Measurements from ENCODE around the gene TYMS. TPM values are rescaled to one million over a fixed set of nuclear protein-coding genes. Genes with fewer than 3 reads are reported as not detected.
"Not testable (repeated sequence)": the region's sequence is repeated elsewhere in the genome, so short reads cannot be mapped to it uniquely, and the experiment has no call there.

Gene TYMS
- total RNA-seq, 1 donor from 2014 or later = 15.7 TPM

DNA sequence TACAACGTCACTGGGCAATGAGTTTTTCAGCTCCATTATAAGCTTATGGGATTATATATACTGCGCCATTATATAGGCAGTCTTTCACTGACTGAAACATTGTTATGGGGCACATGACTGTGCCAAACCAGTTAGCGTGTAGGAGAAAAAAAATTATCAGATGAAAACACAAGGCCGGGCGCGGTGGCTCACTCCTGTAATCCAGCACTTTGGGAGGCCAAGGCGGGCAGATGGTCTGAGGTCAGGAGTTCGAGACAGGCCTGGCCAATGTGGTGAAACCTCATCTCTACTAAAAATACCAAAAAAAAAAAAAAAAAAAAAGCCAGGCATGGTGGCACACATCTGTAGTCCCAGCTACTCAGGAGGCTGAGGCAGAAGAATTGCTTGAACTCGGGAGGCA is 25.0 kb downstream of the TYMS start:
- H3K36me3 ChIP-seq (ENCODE audit: control insufficient read depth in 3 of 3, insufficient read depth in 3 of 3, low read length in 3 of 3) = peaks cover 9 to 30% (median 27%) of the 10 kb centered on the region in 3 donors
- H3K27me3 ChIP-seq (ENCODE audit: control insufficient read depth in 3 of 3, insufficient read depth in 3 of 3, low read length in 3 of 3); H3K9ac ChIP-seq (ENCODE audit: low read depth in 1 of 3, low read length in 3 of 3); H3K4me3 ChIP-seq (ENCODE audit: low read length in 3 of 3); H3K9me3 ChIP-seq (ENCODE audit: control insufficient read depth in 3 of 3, low read length in 3 of 3); H3K4me1 ChIP-seq (ENCODE audit: control insufficient read depth in 3 of 3, insufficient read depth in 3 of 3, low read length in 3 of 3); H3K27ac ChIP-seq (ENCODE audit: low read depth, low read length): not testable (repeated sequence)

DNA sequence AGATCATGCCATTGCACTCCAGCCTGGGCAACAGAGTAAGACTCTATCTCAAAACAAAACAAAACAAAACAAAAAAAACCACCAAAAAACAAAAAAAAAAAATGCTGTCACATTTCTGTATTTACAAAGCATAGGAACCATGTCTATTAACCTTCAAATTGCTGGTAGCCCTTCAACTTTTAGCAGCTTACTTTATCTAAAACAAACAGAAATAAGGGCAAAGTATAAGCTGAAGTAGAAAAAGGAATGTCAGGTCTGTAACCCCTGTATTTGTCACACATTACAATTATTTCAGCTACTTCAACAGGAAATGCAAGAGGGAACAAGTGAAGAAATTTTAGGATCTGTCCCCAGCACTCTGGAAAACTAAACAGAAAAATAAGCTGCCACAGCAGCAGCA is 25.4 kb downstream of the TYMS start:
- H3K27ac ChIP-seq (ENCODE audit: low read depth, low read length) = no peak overlapping the region
- H3K4me1 ChIP-seq (ENCODE audit: control insufficient read depth in 3 of 3, insufficient read depth in 3 of 3, low read length in 3 of 3) = no peaks in the 10 kb centered on the region
- H3K27me3 ChIP-seq (ENCODE audit: control insufficient read depth in 3 of 3, insufficient read depth in 3 of 3, low read length in 3 of 3) = no peaks in the 10 kb centered on the region
- H3K4me3 ChIP-seq (ENCODE audit: low read length in 3 of 3) = no peak overlapping the region
- H3K9me3 ChIP-seq (ENCODE audit: control insufficient read depth in 3 of 3, low read length in 3 of 3) = no peaks in the 10 kb centered on the region
- peaks cover 9 to 30% (median 24%) of the 10 kb centered on the region in 3 donors for H3K36me3 ChIP-seq (ENCODE audit: control insufficient read depth in 3 of 3, insufficient read depth in 3 of 3, low read length in 3 of 3)
- no peak overlapping the region for H3K9ac ChIP-seq (ENCODE audit: low read depth in 1 of 3, low read length in 3 of 3)

DNA sequence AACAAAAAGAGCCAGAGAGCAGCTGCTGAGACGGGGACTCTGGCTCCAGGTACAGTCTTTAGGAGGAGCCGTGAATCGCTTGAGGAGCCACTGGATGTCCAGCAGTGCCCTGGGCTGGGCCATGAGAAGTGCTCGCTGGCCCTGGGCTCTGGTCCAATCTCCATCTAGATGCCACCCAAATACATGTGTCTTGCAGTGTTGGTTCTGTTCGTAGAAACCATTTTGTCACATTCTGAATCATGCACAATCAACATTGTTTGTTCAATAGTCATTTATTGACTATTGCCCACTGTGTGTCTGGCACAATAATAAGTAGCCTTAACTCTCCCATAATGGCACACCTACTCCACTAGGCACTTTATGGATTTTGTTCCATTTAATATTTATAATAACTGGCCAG is 26.1 kb downstream of the TYMS start:
- H3K9me3 ChIP-seq (ENCODE audit: control insufficient read depth in 3 of 3, low read length in 3 of 3) = no peaks in the 10 kb centered on the region
- H3K27me3 ChIP-seq (ENCODE audit: control insufficient read depth in 3 of 3, insufficient read depth in 3 of 3, low read length in 3 of 3) = no peaks in the 10 kb centered on the region
- H3K36me3 ChIP-seq (ENCODE audit: control insufficient read depth in 3 of 3, insufficient read depth in 3 of 3, low read length in 3 of 3) = peaks cover 12 to 25% (median 23%) of the 10 kb centered on the region in 3 donors
- no peak overlapping the region for H3K9ac ChIP-seq (ENCODE audit: low read depth in 1 of 3, low read length in 3 of 3)
- H3K27ac ChIP-seq (ENCODE audit: low read depth, low read length) = no peak overlapping the region
- H3K4me1 ChIP-seq (ENCODE audit: control insufficient read depth in 3 of 3, insufficient read depth in 3 of 3, low read length in 3 of 3) = no peaks in the 10 kb centered on the region
- H3K4me3 ChIP-seq (ENCODE audit: low read length in 3 of 3) = no peak overlapping the region

DNA sequence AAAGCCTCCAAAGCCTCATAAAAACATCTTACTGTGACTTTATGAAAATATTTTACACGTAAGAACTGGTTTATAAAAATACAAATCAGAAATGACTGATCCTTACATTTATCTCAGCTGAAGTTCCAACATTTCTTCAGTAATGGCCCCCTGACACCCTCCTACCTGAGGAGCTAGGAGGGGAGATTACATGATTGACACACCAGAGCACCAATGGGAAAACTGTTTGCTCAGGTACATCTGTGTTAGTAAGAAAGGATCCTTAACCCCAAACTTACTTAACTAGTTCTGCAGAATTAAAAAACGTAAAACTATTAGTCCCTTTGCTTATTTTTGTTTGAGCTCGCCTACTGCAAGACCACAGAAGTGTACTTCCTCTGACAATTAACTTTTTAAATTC is 28.0 kb downstream of the TYMS start:
- Histone ChIP-seq H3K36me3 (ENCODE audit: control insufficient read depth in 3 of 3, insufficient read depth in 3 of 3, low read length in 3 of 3) (peaks cover 12 to 20% (median 19%) of the 10 kb centered on the region in 3 donors), H3K9ac (ENCODE audit: low read depth in 1 of 3, low read length in 3 of 3) (no peak overlapping the region), H3K4me1 (ENCODE audit: control insufficient read depth in 3 of 3, insufficient read depth in 3 of 3, low read length in 3 of 3) (no peaks in the 10 kb centered on the region), H3K27me3 (ENCODE audit: control insufficient read depth in 3 of 3, insufficient read depth in 3 of 3, low read length in 3 of 3) (no peaks in the 10 kb centered on the region), H3K9me3 (ENCODE audit: control insufficient read depth in 3 of 3, low read length in 3 of 3) (no peaks in the 10 kb centered on the region), H3K27ac (ENCODE audit: low read depth, low read length) (no peak overlapping the region), H3K4me3 (ENCODE audit: low read length in 3 of 3) (no peak overlapping the region)

DNA sequence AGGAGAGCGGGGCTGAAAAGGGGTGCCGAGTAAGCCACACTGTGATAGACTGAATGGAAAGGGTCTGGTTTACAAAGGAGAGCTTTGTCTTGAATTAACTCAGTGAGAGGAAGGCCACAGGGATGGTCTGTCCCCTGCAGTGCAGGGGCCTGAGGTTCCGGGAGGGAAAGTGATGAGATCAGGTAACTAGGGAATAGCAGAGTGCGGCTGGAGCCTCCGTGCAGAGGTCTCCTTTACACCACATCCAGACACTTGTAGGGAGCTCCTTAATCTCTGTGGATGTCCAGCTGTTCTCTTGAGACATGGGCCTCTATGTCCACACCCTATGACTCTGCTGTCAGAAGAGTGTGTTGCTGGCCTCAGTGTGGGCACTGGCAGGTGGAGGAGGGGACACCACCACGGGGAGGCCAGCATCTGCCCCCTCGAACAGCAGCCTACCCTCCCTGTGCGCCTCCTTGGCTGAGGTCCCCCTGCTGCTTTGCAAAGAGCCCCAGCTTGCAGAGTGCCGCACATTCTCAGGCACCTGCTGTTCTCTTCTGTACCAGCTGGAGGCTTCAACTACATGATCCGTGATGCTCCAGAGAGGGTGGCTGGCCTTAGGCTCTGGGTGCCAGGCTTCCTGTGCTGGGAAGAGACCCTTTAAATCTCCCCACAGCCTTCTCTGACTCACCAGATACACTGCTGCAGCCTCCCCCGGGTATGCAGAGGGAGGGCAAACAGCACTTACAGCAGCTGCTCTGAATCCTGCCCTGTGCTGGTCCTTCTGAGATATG is 29.1 kb downstream of the TYMS start:
- no peak overlapping the region for H3K27ac ChIP-seq (ENCODE audit: low read depth, low read length)
- no peaks in the 10 kb centered on the region for H3K27me3 ChIP-seq (ENCODE audit: control insufficient read depth in 3 of 3, insufficient read depth in 3 of 3, low read length in 3 of 3)
- no peaks in the 10 kb centered on the region for H3K9me3 ChIP-seq (ENCODE audit: control insufficient read depth in 3 of 3, low read length in 3 of 3)
- no peak overlapping the region for H3K4me3 ChIP-seq (ENCODE audit: low read length in 3 of 3)
- no peaks in the 10 kb centered on the region for H3K4me1 ChIP-seq (ENCODE audit: control insufficient read depth in 3 of 3, insufficient read depth in 3 of 3, low read length in 3 of 3)
- peaks cover 12 to 15% (median 14%) of the 10 kb centered on the region in 3 donors for H3K36me3 ChIP-seq (ENCODE audit: control insufficient read depth in 3 of 3, insufficient read depth in 3 of 3, low read length in 3 of 3)
- H3K9ac ChIP-seq (ENCODE audit: low read depth in 1 of 3, low read length in 3 of 3) = no peak overlapping the region

DNA sequence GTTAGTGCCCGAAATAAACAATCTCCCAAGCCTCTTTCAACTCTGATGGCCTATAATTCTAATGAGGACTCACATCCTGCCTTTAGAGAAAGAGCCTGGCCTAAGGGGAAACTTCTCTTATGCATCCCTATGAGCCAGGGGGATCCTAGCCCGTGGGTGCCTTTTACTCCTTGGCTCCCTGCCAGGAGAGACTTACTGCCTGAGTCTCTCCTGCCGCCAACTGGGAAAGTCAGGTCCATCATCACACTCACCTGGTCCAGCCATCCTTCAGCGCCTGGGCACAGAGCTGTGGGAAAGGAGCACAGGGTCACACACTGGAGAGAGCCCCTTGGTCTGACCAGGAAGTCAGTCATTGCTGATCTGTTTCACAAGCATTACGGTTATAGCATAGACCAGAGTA is 30.9 kb downstream of the TYMS start:
- H3K36me3 ChIP-seq (ENCODE audit: control insufficient read depth in 3 of 3, insufficient read depth in 3 of 3, low read length in 3 of 3) = peaks cover 2 to 8% (median 3%) of the 10 kb centered on the region in 3 donors
- H3K4me3 ChIP-seq (ENCODE audit: low read length in 3 of 3) = no peak overlapping the region
- no peak overlapping the region for H3K27ac ChIP-seq (ENCODE audit: low read depth, low read length)
- no peaks in the 10 kb centered on the region for H3K9me3 ChIP-seq (ENCODE audit: control insufficient read depth in 3 of 3, low read length in 3 of 3)
- no peaks in the 10 kb centered on the region for H3K27me3 ChIP-seq (ENCODE audit: control insufficient read depth in 3 of 3, insufficient read depth in 3 of 3, low read length in 3 of 3)
- H3K4me1 ChIP-seq (ENCODE audit: control insufficient read depth in 3 of 3, insufficient read depth in 3 of 3, low read length in 3 of 3) = no peaks in the 10 kb centered on the region
- no peak overlapping the region for H3K9ac ChIP-seq (ENCODE audit: low read depth in 1 of 3, low read length in 3 of 3)

DNA sequence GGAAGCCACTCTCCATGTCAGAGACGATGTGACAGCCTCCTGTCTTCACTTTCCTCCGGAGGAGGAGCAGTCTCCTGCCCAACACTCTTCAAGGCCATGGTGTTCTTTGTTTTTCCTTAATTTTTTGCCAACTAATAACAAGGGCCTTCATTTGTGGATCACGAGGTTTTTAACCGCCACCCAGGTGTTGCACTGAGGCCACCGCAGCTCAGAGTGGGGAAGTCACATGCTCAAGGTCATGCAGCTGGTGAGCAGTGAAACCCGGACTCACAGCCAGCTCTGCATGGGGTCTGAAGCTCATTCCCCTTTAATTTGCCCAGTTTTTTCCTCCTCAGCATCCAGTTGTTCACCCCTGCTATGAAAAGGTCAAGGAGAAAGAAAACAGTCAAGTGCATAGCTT is 35.4 kb downstream of the TYMS start:
- H3K27me3 ChIP-seq (ENCODE audit: control insufficient read depth in 3 of 3, insufficient read depth in 3 of 3, low read length in 3 of 3) = no peaks in the 10 kb centered on the region
- H3K36me3 ChIP-seq (ENCODE audit: control insufficient read depth in 3 of 3, insufficient read depth in 3 of 3, low read length in 3 of 3) = peaks cover 3 to 9% (median 9%) of the 10 kb centered on the region in 3 donors
- H3K9me3 ChIP-seq (ENCODE audit: control insufficient read depth in 3 of 3, low read length in 3 of 3) = no peaks in the 10 kb centered on the region
- H3K4me3 ChIP-seq (ENCODE audit: low read length in 3 of 3) = no peak overlapping the region
- no peak overlapping the region for H3K9ac ChIP-seq (ENCODE audit: low read depth in 1 of 3, low read length in 3 of 3)
- no peak overlapping the region for H3K27ac ChIP-seq (ENCODE audit: low read depth, low read length)
- no peaks in the 10 kb centered on the region for H3K4me1 ChIP-seq (ENCODE audit: control insufficient read depth in 3 of 3, insufficient read depth in 3 of 3, low read length in 3 of 3)

DNA sequence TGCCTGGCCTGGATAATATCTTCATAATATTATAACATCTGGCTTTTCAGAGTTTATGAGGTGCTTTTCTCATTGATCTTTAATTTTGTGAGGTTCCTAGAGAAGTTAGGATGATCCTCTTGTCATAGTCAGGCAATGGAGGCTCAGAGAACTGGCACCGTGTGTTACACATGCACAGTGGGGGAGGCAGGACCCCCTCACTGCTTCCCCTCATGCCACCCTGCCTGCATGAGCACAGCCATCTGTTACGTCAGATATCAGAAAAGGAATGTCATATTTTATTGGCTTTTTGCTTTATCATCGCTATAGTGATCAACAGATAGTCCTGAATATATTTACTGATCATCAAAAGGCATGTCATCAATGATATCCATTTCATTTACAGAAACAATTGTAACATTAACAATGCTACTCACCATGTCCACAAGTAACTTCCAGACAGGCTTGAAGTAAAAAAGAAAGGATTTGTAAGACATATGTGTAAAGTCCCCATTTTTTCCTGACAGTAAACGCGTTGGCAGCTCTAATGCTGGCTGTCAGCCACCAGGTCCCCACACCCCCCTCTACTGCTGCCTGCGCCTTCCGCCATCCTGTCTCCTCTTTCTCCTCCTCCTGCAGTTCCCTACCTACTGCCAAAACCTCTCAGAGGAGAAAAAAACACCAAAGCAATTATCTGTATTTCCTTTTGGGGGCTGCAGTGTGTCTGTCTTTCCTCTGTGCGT is 36.2 kb downstream of the TYMS start:
- Histone ChIP-seq H3K4me1 (ENCODE audit: control insufficient read depth in 3 of 3, insufficient read depth in 3 of 3, low read length in 3 of 3) (no peaks in the 10 kb centered on the region), H3K27ac (ENCODE audit: low read depth, low read length) (no peak overlapping the region), H3K9me3 (ENCODE audit: control insufficient read depth in 3 of 3, low read length in 3 of 3) (no peaks in the 10 kb centered on the region), H3K9ac (ENCODE audit: low read depth in 1 of 3, low read length in 3 of 3) (no peak overlapping the region), H3K27me3 (ENCODE audit: control insufficient read depth in 3 of 3, insufficient read depth in 3 of 3, low read length in 3 of 3) (no peaks in the 10 kb centered on the region), H3K4me3 (ENCODE audit: low read length in 3 of 3) (no peak overlapping the region), H3K36me3 (ENCODE audit: control insufficient read depth in 3 of 3, insufficient read depth in 3 of 3, low read length in 3 of 3) (peaks cover 3 to 9% (median 6%) of the 10 kb centered on the region in 3 donors)

DNA sequence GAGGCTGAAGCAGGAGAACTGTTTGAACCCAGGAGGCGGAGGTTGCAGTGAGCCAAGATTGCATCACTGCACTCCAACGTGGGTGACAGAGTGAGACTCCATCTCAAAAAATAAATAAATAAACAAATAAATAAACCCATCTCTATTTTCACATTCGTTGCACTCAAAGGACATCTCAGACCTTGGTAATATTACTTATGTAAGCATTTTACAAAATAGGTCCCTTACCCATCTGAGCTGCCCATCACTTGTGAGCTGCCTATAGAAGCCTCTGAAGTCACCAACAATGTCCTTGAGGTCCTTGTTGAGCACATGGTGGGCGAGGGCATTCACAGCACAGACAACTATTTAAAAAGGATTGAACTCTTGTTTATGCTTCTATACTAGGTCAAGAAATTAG is 39.6 kb downstream of the TYMS start:
- H3K27me3 ChIP-seq (ENCODE audit: control insufficient read depth in 3 of 3, insufficient read depth in 3 of 3, low read length in 3 of 3) = no peaks in the 10 kb centered on the region
- peaks cover 3 to 7% (median 6%) of the 10 kb centered on the region in 3 donors for H3K36me3 ChIP-seq (ENCODE audit: control insufficient read depth in 3 of 3, insufficient read depth in 3 of 3, low read length in 3 of 3)
- no peaks in the 10 kb centered on the region for H3K9me3 ChIP-seq (ENCODE audit: control insufficient read depth in 3 of 3, low read length in 3 of 3)
- no peak overlapping the region for H3K27ac ChIP-seq (ENCODE audit: low read depth, low read length)
- no peak overlapping the region for H3K9ac ChIP-seq (ENCODE audit: low read depth in 1 of 3, low read length in 3 of 3)
- H3K4me1 ChIP-seq (ENCODE audit: control insufficient read depth in 3 of 3, insufficient read depth in 3 of 3, low read length in 3 of 3) = no peaks in the 10 kb centered on the region
- H3K4me3 ChIP-seq (ENCODE audit: low read length in 3 of 3) = no peak overlapping the region

DNA sequence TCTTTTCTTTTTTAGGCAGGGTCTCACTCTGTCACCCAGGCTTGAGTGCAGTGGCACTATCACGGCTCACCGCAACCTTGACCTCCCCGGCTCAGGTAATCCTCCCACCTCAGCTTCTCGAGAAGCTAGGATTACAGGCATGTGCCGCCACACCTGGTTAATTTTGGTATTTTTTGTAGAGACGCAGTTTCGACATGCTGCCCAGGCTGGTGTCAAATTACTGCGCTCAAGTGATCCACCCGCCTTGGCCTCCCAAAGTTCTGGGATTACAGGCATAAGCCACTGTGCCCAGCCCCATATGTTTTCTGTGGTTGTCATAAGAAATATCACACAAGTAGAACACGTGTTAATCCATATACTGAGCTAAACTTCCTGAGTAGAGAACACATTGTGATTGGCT is 40.3 kb downstream of the TYMS start:
- no peak overlapping the region for H3K9ac ChIP-seq (ENCODE audit: low read depth in 1 of 3, low read length in 3 of 3)
- H3K27me3 ChIP-seq (ENCODE audit: control insufficient read depth in 3 of 3, insufficient read depth in 3 of 3, low read length in 3 of 3) = no peaks in the 10 kb centered on the region
- H3K36me3 ChIP-seq (ENCODE audit: control insufficient read depth in 3 of 3, insufficient read depth in 3 of 3, low read length in 3 of 3) = peaks cover 3 to 7% (median 6%) of the 10 kb centered on the region in 3 donors
- no peak overlapping the region for H3K4me3 ChIP-seq (ENCODE audit: low read length in 3 of 3)
- no peak overlapping the region for H3K27ac ChIP-seq (ENCODE audit: low read depth, low read length)
- no peaks in the 10 kb centered on the region for H3K4me1 ChIP-seq (ENCODE audit: control insufficient read depth in 3 of 3, insufficient read depth in 3 of 3, low read length in 3 of 3)
- H3K9me3 ChIP-seq (ENCODE audit: control insufficient read depth in 3 of 3, low read length in 3 of 3) = no peaks in the 10 kb centered on the region
